HG03571 (cell line): ENCODE results near the gene SH2B2.

ENCODE experiments used
- ATAC-seq: cut with Tn5 transposase; IDR thresholded peaks from one replicate; pipeline ENCODE4 v1.9.1; 2021; ENCODE audit not compliant: unreplicated experiment

The SH2B2 gene

GRCh38 chr7:102264367-102264891 is 22.2 kb upstream of the SH2B2 start:
- ATAC-seq = no peak

GRCh38 chr7:102266541-102266940 is 20.1 kb upstream of the SH2B2 start:
- no peak for ATAC-seq

GRCh38 chr7:102268635-102269034 is 18.0 kb upstream of the SH2B2 start:
- no peak for ATAC-seq

- ATAC-seq = no peak
Measured at GRCh38 chr7:102270178-102270887, 16.3 kb upstream of the SH2B2 start.

GRCh38 chr7:102271158-102271798 is 15.4 kb upstream of the SH2B2 start:
- no peak for ATAC-seq

- no peak for ATAC-seq
Measured at GRCh38 chr7:102272075-102272916, 14.4 kb upstream of the SH2B2 start.

- no peak for ATAC-seq
Measured at GRCh38 chr7:102272917-102273748, 13.5 kb upstream of the SH2B2 start.

GRCh38 chr7:102273749-102274712 is 12.6 kb upstream of the SH2B2 start:
- ATAC-seq = no peak

- no peak for ATAC-seq
Measured at GRCh38 chr7:102275123-102275703, 11.5 kb upstream of the SH2B2 start.

GRCh38 chr7:102277901-102278300 is 8.8 kb upstream of the SH2B2 start:
- ATAC-seq = no peak

GRCh38 chr7:102279537-102280400 is 6.9 kb upstream of the SH2B2 start:
- peak; percentile 74 for ATAC-seq

GRCh38 chr7:102280521-102280920 is 6.1 kb upstream of the SH2B2 start:
- no peak for ATAC-seq

GRCh38 chr7:102281785-102282184 is 4.9 kb upstream of the SH2B2 start:
- ATAC-seq = no peak

GRCh38 chr7:102282465-102283362 is 4.0 kb upstream of the SH2B2 start:
- no peak for ATAC-seq

GRCh38 chr7:102283477-102284189 is 3.0 kb upstream of the SH2B2 start:
- ATAC-seq = no peak

- ATAC-seq = no peak
Measured at GRCh38 chr7:102284399-102284798, 2.3 kb upstream of the SH2B2 start.
